Measurements from ENCODE around the gene STEAP4. TPM values are rescaled to one million over a fixed set of nuclear protein-coding genes. Genes with fewer than 3 reads are reported as not detected.

STEAP4 gene
- total and polyA plus RNA-seq, 3 experiments from 2014 or later = not detected

DNA sequence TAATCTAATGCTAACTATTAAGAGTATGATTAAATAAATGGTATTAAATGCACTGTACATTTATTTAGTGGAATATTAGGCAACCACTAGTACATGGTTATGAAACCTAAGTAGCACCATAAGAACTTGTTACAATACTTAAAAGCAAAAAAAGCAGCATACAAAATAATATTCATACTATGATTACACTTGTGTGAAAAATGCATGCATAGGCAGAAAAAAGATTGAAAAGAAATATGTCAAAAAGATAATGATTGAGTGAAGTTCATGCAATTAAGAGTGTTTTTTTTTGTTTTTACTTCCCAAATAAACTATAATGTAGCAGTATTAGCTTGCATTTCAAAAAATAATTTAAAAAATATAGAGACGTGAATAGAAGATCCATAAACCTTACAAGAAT is 66.8 kb downstream of the STEAP4 start:
- H3K27me3 ChIP-seq (ENCODE audit: insufficient read depth, low read length, poor library complexity, severe bottlenecking) = no peaks in the 10 kb centered on the region
- Mint-ChIP-seq H3K4me3 (no peak overlapping the region), H3K27me3 (peaks cover 0 to 10% of the 10 kb centered on the region in 2 donors), H3K4me1 (no peaks in the 10 kb centered on the region), H3K9me3 (no peaks in the 10 kb centered on the region), H3K36me3 (no peaks in the 10 kb centered on the region), H3K27ac (no peak overlapping the region)
- POLR2A ChIA-PET = no interaction called here
- CTCF ChIA-PET = no interaction called here
- H3K4me1 ChIP-seq (ENCODE audit: insufficient read depth, low read length) = no peaks in the 10 kb centered on the region
- H3K27ac ChIP-seq (ENCODE audit: low read depth, low read length) = no peak overlapping the region
- H3K9me3 ChIP-seq (ENCODE audit: low read length) = no peaks in the 10 kb centered on the region
- H3K36me3 ChIP-seq (ENCODE audit: insufficient read depth, low read length) = no peaks in the 10 kb centered on the region
- no peak overlapping the region for H3K4me3 ChIP-seq (ENCODE audit: low read length)
- no peak for DNase-seq

DNA sequence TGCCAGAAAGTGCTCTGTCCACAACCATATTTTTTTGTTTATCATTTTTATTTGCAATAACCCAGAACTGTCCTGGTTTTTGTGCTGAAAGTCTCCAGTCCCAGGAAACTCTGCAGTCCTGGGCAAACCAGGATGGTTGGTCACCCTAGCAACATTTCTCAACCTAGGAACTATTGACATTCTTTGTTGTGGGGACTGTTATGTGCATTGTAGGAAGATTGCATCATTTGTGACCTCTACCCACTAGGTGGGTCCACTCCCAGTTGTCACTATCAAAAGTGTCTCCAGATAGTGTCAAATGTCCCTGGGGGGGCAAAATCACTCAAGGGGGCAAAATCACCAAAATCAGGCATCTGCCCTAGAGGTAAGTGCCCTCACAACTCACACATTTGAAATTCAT is 72.9 kb downstream of the STEAP4 start:
- H3K9me3 ChIP-seq (ENCODE audit: low read length) = no peaks in the 10 kb centered on the region
- no peak overlapping the region for H3K27ac Mint-ChIP-seq
- peaks cover 0 to 4% (median 3%) of the 10 kb centered on the region in 5 donors for H3K9me3 Mint-ChIP-seq
- DNase-seq = no peak
- H3K4me3 ChIP-seq (ENCODE audit: low read length) = no peak overlapping the region
- H3K36me3 ChIP-seq (ENCODE audit: insufficient read depth, low read length) = no peaks in the 10 kb centered on the region
- no peaks in the 10 kb centered on the region for H3K27me3 ChIP-seq (ENCODE audit: insufficient read depth, low read length, poor library complexity, severe bottlenecking)
- no peak overlapping the region for H3K27ac ChIP-seq (ENCODE audit: low read depth, low read length)
- H3K4me1 ChIP-seq (ENCODE audit: insufficient read depth, low read length) = no peaks in the 10 kb centered on the region
- H3K4me1 Mint-ChIP-seq = no peaks in the 10 kb centered on the region
- CTCF ChIA-PET = no interaction called here
- POLR2A ChIA-PET = no interaction called here
- no peak overlapping the region for H3K4me3 Mint-ChIP-seq
- peaks cover 0 to 3% (median 0%) of the 10 kb centered on the region in 3 donors for H3K36me3 Mint-ChIP-seq
- H3K27me3 Mint-ChIP-seq = peaks cover 0 to 33% of the 10 kb centered on the region in 2 donors

DNA sequence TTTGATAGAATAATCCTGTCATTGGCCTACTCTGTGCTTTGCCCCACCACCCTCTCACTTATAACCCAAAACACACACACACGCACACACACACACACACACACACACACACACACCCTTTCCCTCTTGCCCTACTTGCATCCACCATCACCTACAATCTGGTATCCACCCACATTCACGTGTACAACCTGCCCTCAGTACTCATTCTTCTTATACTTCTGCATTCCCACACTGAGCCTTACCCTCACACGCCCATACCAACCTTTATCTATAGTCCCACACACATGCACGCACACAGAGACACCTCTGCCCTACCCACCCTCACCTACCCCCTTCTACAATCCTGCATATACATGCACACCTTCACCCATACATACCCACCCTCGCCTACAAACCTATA is 76.0 kb downstream of the STEAP4 start:
- no peaks in the 10 kb centered on the region for H3K9me3 ChIP-seq (ENCODE audit: low read length)
- H3K27ac ChIP-seq (ENCODE audit: low read depth, low read length) = no peak overlapping the region
- H3K27me3 ChIP-seq (ENCODE audit: insufficient read depth, low read length, poor library complexity, severe bottlenecking) = no peaks in the 10 kb centered on the region
- H3K27me3 Mint-ChIP-seq = peaks cover 6 to 32% of the 10 kb centered on the region in 2 donors
- DNase-seq = no peak
- peaks cover 0 to 14% (median 10%) of the 10 kb centered on the region in 5 donors for H3K9me3 Mint-ChIP-seq
- H3K36me3 Mint-ChIP-seq = peaks cover 0 to 14% (median 0%) of the 10 kb centered on the region in 3 donors
- no peak overlapping the region for H3K27ac Mint-ChIP-seq
- ChIA-PET CTCF (no interaction called here), POLR2A (no interaction called here)
- H3K36me3 ChIP-seq (ENCODE audit: insufficient read depth, low read length) = no peaks in the 10 kb centered on the region
- H3K4me1 Mint-ChIP-seq = no peaks in the 10 kb centered on the region
- no peak overlapping the region for H3K4me3 ChIP-seq (ENCODE audit: low read length)
- no peak overlapping the region for H3K4me3 Mint-ChIP-seq
- no peaks in the 10 kb centered on the region for H3K4me1 ChIP-seq (ENCODE audit: insufficient read depth, low read length)

DNA sequence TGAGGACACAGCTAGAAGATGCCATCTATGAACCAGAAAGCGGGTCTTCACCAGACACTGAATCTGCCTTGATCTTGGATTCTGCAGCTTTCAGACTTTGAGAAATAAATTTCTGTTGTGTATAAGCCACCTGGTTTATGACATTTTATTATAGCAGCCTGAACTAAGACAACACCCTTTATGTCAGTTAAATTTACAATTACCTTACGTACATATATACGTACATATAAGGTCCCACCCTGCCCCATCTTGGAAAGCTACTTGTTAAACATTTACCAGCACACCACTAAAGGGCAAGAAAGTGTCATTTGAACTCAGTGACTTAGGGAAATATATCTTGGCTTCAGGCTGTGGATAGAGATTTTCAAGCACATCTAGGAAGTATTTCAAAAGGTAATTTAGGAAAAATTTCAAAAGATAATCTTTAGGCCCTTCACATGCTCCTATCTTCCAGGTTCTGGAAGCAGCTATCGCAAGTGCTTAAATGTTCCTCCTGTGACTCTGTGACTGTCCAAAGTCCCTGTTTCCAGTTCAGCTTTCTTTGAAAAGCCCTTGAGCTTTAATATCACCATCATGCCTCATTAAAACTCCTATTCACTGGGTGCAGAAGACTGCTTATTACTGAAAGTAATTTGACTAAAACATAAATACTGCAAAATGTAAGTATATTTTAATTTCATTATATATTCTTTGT is 77.2 kb downstream of the STEAP4 start:
- H3K9me3 Mint-ChIP-seq = peaks cover 0 to 14% (median 10%) of the 10 kb centered on the region in 5 donors
- H3K9me3 ChIP-seq (ENCODE audit: low read length) = no peaks in the 10 kb centered on the region
- peaks cover 6 to 30% of the 10 kb centered on the region in 2 donors for H3K27me3 Mint-ChIP-seq
- CTCF ChIA-PET = interaction anchor here (0.6 to 1.6 kb wide), 2 partner anchors 11 to 46 kb away, joined by 4 read pairs; no protein-coding TSS in a partner anchor
- H3K27ac Mint-ChIP-seq = no peak overlapping the region
- H3K36me3 Mint-ChIP-seq = peaks cover 0 to 14% (median 0%) of the 10 kb centered on the region in 3 donors
- H3K4me1 Mint-ChIP-seq = no peaks in the 10 kb centered on the region
- H3K4me3 ChIP-seq (ENCODE audit: low read length) = no peak overlapping the region
- DNase-seq = no peak
- no peak overlapping the region for H3K4me3 Mint-ChIP-seq
- no peak overlapping the region for H3K27ac ChIP-seq (ENCODE audit: low read depth, low read length)
- H3K27me3 ChIP-seq (ENCODE audit: insufficient read depth, low read length, poor library complexity, severe bottlenecking) = no peaks in the 10 kb centered on the region
- POLR2A ChIA-PET = no interaction called here
- H3K4me1 ChIP-seq (ENCODE audit: insufficient read depth, low read length) = no peaks in the 10 kb centered on the region
- H3K36me3 ChIP-seq (ENCODE audit: insufficient read depth, low read length) = no peaks in the 10 kb centered on the region

DNA sequence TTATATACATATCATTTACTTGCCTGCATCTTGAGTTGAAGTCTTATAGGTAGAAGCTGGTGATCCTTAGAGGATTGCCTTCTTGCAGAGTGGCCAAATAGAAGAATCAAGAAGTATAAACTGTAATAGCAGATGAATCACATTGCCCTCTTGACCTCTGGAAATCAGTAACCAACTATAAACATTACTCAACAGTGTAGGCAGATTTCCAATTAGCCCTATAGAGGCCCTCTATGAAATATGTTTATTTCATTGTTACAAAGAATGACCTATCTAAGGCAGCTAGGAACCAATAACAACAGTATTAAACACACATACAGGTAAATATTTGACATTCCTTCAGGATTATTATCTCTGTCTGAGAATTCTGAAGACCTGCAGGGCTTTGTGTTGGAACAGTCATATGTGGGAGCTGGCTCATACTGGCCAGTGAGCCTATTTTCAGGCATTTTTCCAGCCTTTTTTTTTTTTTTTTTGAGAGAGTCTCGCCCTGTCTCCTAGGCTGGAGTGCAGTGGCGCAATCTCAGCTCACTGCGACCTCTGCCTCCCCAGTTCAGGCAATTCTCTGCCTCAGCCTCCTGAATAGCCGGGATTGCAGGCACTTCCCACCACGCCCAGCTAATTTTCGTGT is 79.7 kb downstream of the STEAP4 start:
- no peak overlapping the region for H3K27ac ChIP-seq (ENCODE audit: low read depth, low read length)
- Mint-ChIP-seq H3K36me3 (peaks cover 0 to 14% (median 0%) of the 10 kb centered on the region in 3 donors), H3K9me3 (peaks cover 0 to 14% (median 10%) of the 10 kb centered on the region in 5 donors), H3K4me1 (no peaks in the 10 kb centered on the region), H3K4me3 (no peak overlapping the region), H3K27ac (no peak overlapping the region), H3K27me3 (peaks cover 6 to 30% of the 10 kb centered on the region in 2 donors)
- H3K4me3 ChIP-seq (ENCODE audit: low read length) = no peak overlapping the region
- CTCF ChIA-PET = interaction anchor here (0.7 to 1.6 kb wide), 2 partner anchors 11 to 17 kb away, joined by 3 read pairs; no protein-coding TSS in a partner anchor
- H3K36me3 ChIP-seq (ENCODE audit: insufficient read depth, low read length) = no peaks in the 10 kb centered on the region
- H3K9me3 ChIP-seq (ENCODE audit: low read length) = no peaks in the 10 kb centered on the region
- DNase-seq = no peak
- no peaks in the 10 kb centered on the region for H3K27me3 ChIP-seq (ENCODE audit: insufficient read depth, low read length, poor library complexity, severe bottlenecking)
- POLR2A ChIA-PET = no interaction called here
- no peaks in the 10 kb centered on the region for H3K4me1 ChIP-seq (ENCODE audit: insufficient read depth, low read length)

DNA sequence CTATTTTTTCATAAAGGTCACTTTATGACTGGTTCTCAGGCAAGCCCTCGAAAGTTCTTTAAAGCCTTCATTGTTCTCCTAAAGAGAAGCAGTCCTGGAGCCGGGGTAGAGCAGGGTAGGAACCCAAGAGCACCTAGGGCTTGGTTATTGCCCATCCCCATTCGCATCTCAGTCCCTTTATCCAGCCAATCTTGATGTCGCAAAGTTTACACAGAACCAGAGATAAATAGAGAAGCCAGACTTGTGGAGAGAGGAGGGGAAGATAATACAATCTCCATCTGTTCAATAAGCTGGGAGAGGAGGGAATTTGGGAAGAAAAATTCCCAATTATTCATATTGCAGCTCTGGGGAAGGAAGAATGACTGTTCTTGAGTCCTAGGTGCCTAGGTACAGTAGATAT is 80.5 kb downstream of the STEAP4 start:
- H3K4me1 ChIP-seq (ENCODE audit: insufficient read depth, low read length) = peaks cover 1% of the 10 kb centered on the region
- no peaks in the 10 kb centered on the region for H3K9me3 ChIP-seq (ENCODE audit: low read length)
- POLR2A ChIA-PET = no interaction called here
- Mint-ChIP-seq H3K4me1 (peaks cover under 1 to 2% (median 1%) of the 10 kb centered on the region in 3 donors), H3K27ac (no peak overlapping the region), H3K9me3 (peaks cover 0 to 14% (median 10%) of the 10 kb centered on the region in 5 donors), H3K27me3 (peaks cover 6 to 24% of the 10 kb centered on the region in 2 donors), H3K4me3 (no peak overlapping the region), H3K36me3 (peaks cover 0 to 14% (median 0%) of the 10 kb centered on the region in 3 donors)
- no peak for DNase-seq
- H3K27ac ChIP-seq (ENCODE audit: low read depth, low read length) = no peak overlapping the region
- CTCF ChIA-PET = interaction anchor here (1.6 kb wide), 1 partner anchor 10 kb away, joined by 3 read pairs; no protein-coding TSS in a partner anchor
- no peaks in the 10 kb centered on the region for H3K36me3 ChIP-seq (ENCODE audit: insufficient read depth, low read length)
- no peak overlapping the region for H3K4me3 ChIP-seq (ENCODE audit: low read length)
- no peaks in the 10 kb centered on the region for H3K27me3 ChIP-seq (ENCODE audit: insufficient read depth, low read length, poor library complexity, severe bottlenecking)

DNA sequence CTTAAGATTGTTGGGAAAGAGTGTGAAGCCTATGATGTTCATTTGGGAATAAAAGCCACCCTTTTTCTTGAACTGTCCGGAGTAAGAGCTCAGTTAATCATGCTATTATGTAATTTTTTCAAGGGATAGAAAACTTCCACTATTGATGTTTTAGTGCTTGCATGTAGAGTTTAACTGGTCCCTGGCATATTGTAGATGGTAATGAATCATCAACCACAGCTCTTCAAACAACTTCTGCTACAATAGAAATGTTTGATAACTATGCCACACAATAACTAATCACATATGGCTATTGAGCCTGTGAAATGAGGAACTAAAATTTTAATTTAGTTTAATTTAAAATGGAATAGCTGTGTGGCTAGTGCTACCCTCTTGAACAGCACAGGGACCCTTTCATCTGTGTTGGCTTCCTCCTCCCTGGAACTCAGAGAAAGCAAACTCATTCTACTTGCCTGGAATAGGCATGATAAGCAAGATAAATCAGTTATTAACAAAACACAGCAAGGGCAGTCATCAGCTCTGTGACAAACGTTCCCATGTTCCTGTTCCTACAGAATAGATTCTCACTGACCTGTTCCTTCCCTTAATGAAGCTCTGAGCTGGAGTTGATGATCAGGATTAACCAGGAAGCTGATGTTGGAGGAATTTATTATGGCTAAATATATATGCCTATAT is 82.0 kb downstream of the STEAP4 start:
- POLR2A ChIA-PET = no interaction called here
- CTCF ChIA-PET = interaction anchor here (0.8 kb wide), 1 partner anchor 18 kb away, joined by 3 read pairs; no protein-coding TSS in a partner anchor

DNA sequence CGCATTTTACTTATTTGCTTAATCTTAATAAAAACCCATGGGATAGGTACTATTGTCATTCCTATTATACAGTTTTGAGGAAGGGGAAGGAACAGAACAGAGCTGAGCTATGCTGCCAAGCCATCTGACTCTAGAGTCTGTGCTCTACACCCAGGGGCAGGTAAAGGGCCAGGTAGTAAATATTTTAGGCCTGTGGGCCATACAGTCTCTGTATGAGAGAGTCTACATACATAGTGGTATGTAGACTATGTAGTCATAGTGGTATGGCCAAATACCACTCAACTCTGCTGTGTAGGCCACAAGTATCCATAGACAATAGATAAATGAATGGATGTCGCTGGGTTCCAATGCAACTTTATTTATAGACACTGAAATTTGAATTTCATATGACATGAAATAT is 83.4 kb downstream of the STEAP4 start:
- POLR2A ChIA-PET = no interaction called here
- Mint-ChIP-seq H3K36me3 (peaks cover 0 to 9% (median 5%) of the 10 kb centered on the region in 3 donors), H3K4me3 (no peak overlapping the region), H3K9me3 (peaks cover 0 to 5% (median 1%) of the 10 kb centered on the region in 5 donors), H3K27me3 (peaks cover 4 to 5% of the 10 kb centered on the region in 2 donors), H3K4me1 (peaks cover 14 to 23% (median 21%) of the 10 kb centered on the region in 3 donors), H3K27ac (peak overlapping the region in 1 of 8 donors; percentile 31)
- H3K27ac ChIP-seq (ENCODE audit: low read depth, low read length) = no peak overlapping the region
- no peaks in the 10 kb centered on the region for H3K27me3 ChIP-seq (ENCODE audit: insufficient read depth, low read length, poor library complexity, severe bottlenecking)
- H3K4me1 ChIP-seq (ENCODE audit: insufficient read depth, low read length) = peaks cover 17% of the 10 kb centered on the region
- no peak for DNase-seq
- CTCF ChIA-PET = no interaction called here
- no peaks in the 10 kb centered on the region for H3K36me3 ChIP-seq (ENCODE audit: insufficient read depth, low read length)
- H3K9me3 ChIP-seq (ENCODE audit: low read length) = no peaks in the 10 kb centered on the region
- no peak overlapping the region for H3K4me3 ChIP-seq (ENCODE audit: low read length)

More for the DNA sequence above, 82.0 kb downstream of the STEAP4 start:
- Histone ChIP-seq H3K27ac (ENCODE audit: low read depth, low read length) (no peak overlapping the region), H3K36me3 (ENCODE audit: insufficient read depth, low read length) (no peaks in the 10 kb centered on the region), H3K27me3 (ENCODE audit: insufficient read depth, low read length, poor library complexity, severe bottlenecking) (no peaks in the 10 kb centered on the region), H3K4me1 (ENCODE audit: insufficient read depth, low read length) (peaks cover 10% of the 10 kb centered on the region), H3K4me3 (ENCODE audit: low read length) (no peak overlapping the region), H3K9me3 (ENCODE audit: low read length) (no peaks in the 10 kb centered on the region)
- Mint-ChIP-seq H3K9me3 (peaks cover 0 to 14% (median 10%) of the 10 kb centered on the region in 5 donors), H3K27ac (no peak overlapping the region), H3K36me3 (peaks cover 0 to 14% (median 4%) of the 10 kb centered on the region in 3 donors), H3K4me3 (no peak overlapping the region), H3K27me3 (peaks cover 6 to 17% of the 10 kb centered on the region in 2 donors), H3K4me1 (peaks cover 10 to 14% (median 13%) of the 10 kb centered on the region in 3 donors)
- no peak for DNase-seq

Measured in CD8-positive, alpha-beta memory T cell (primary cell).